ENCODE measurements around the gene CPA1.

Gene CPA1

DNA sequence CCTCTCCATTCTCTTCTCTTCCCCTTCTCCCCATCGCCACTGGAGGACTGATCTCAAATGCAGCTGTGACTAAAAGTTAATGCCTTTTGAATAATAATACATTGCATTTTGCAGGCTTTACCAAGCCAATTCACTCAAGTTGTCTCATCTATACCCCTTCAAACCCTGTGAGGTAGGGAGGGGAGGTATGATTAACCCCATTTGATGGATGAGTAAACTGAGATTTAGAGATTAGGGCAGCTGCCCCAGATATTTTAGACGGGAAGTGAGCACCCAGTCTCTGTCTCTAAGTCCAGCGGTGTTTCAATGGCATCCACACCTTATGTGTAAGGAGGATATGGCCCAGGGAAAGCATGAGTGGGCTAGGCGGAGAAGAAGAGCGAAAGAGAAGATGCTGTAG, 34.6 kb upstream of the CPA1 start:
- no peaks in the 10 kb centered on the region for H3K36me3 ChIP-seq (ENCODE audit: control insufficient read depth in 1 of 2, insufficient read depth in 2 of 2, low read length in 2 of 2)
- H3K9me3 ChIP-seq (ENCODE audit: control insufficient read depth in 1 of 2, low read length in 2 of 2): no peaks in the 10 kb centered on the region
- H3K27ac ChIP-seq (ENCODE audit: low read length): no peak overlapping the region
- no peak overlapping the region for H3K4me3 ChIP-seq (ENCODE audit: low read depth in 1 of 2, low read length in 2 of 2)
- H3K4me1 ChIP-seq (ENCODE audit: control insufficient read depth in 1 of 2, insufficient read depth in 2 of 2, low read length in 2 of 2): no peaks in the 10 kb centered on the region
- no peaks in the 10 kb centered on the region for H3K27me3 ChIP-seq (ENCODE audit: low read depth, low read length)

DNA sequence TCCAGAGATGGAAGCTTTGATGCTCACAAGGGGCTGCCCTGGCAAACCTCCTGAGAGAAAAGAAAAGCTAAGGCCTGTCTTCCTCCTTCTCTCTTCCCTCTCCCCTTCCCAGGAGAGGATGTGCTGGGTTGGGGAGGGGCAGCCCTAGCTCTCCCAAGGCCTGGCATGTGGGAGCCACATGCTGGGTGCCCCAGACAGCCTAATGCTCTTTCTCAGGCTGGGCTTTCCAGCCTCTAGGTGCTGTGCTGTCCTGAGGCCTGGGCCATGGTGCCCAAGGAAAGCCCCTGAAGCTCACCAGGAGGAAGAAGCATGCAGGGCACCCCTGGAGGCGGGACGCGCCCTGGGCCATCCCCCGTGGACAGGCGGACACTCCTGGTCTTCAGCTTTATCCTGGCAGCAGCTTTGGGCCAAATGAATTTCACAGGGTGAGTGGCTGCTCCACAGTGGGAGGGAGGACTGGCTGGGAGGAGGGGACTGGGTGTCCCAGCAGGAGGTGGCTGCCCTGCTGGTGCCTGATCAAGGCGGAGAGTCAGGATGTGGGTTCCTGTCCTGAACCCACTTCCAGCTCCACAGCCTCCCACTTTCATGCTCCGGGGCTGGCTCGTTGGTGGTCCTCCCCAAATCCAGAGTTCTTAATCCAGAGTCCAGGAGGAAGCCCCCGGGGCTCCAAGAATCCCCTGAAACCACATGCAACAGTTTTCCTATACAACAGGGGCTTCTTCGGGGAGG, 34.0 kb upstream of the CPA1 start:
- H3K27ac ChIP-seq (ENCODE audit: low read length): no peak overlapping the region
- no peaks in the 10 kb centered on the region for H3K9me3 ChIP-seq (ENCODE audit: control insufficient read depth in 1 of 2, low read length in 2 of 2)
- no peak overlapping the region for H3K4me3 ChIP-seq (ENCODE audit: low read depth in 1 of 2, low read length in 2 of 2)
- H3K36me3 ChIP-seq (ENCODE audit: control insufficient read depth in 1 of 2, insufficient read depth in 2 of 2, low read length in 2 of 2): no peaks in the 10 kb centered on the region
- H3K4me1 ChIP-seq (ENCODE audit: control insufficient read depth in 1 of 2, insufficient read depth in 2 of 2, low read length in 2 of 2): peaks cover 0 to 1% of the 10 kb centered on the region in 2 donors
- no peaks in the 10 kb centered on the region for H3K27me3 ChIP-seq (ENCODE audit: low read depth, low read length)

DNA sequence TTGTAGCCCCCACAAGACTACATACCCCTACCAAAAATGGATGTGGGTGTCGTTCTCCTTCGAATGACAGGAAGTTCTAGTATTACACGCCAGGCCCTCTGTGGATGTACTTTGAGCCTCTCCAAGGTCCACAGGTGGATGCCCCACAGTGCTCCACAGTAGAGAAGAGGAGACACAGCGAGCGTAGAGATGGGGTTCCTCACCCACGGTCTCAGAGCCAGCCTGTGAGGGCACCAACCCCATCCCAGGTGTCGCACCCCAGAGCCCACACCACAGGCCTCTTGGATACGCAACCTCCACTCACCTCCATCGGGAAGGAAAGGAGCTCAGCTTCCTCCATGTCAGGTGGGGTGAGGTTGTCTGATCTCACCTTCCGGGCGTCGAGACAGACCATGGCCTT, 33.4 kb upstream of the CPA1 start:
- Histone ChIP-seq H3K36me3 (ENCODE audit: control insufficient read depth in 1 of 2, insufficient read depth in 2 of 2, low read length in 2 of 2) (no peaks in the 10 kb centered on the region), H3K9me3 (ENCODE audit: control insufficient read depth in 1 of 2, low read length in 2 of 2) (no peaks in the 10 kb centered on the region), H3K4me1 (ENCODE audit: control insufficient read depth in 1 of 2, insufficient read depth in 2 of 2, low read length in 2 of 2) (peaks cover 0 to 4% of the 10 kb centered on the region in 2 donors), H3K4me3 (ENCODE audit: low read depth in 1 of 2, low read length in 2 of 2) (no peak overlapping the region), H3K27ac (ENCODE audit: low read length) (no peak overlapping the region), H3K27me3 (ENCODE audit: low read depth, low read length) (no peaks in the 10 kb centered on the region)

DNA sequence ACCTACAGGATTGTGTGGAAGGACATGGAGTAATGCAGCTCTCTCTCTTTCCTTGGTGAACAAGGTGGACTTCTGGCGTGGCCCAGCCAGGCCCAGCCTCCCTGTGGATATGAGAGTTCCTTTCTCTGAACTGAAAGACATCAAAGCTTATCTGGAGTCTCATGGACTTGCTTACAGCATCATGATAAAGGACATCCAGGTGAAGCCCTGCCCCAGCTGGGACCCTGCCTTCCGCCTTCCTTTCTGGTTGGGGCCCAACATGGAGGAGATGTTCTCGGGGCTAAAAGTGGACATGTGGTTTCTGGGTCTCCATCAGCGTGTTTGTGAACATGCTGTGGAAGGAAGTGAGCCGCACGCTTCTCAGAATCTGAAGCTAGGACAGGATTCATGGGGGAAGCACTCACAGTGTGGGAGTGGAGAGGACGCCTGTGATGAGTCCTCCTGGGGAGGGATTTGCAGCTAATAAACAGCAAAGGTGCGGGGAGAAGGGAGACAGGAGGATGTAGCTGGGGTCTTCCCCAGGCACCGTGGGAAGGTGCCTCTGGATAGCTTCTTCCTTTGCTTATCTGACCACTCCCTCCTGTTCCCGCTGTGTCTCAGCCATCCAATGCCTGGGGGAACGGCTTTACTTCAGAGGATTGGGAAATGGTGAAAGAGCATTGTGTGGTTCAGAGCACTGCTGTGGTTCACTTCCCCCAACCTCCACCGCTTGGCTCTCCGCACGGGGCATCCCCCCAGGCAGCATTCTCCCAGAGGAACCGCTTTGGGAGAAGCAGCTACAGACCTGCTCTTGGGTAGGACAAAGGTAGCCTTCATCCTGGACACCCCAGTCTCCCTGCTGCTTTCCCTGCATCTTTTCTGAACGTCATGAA, 30.1 kb upstream of the CPA1 start:
- H3K4me3 ChIP-seq (ENCODE audit: low read depth in 1 of 2, low read length in 2 of 2): no peak overlapping the region
- H3K27me3 ChIP-seq (ENCODE audit: low read depth, low read length): no peaks in the 10 kb centered on the region
- H3K27ac ChIP-seq (ENCODE audit: low read length): no peak overlapping the region

DNA sequence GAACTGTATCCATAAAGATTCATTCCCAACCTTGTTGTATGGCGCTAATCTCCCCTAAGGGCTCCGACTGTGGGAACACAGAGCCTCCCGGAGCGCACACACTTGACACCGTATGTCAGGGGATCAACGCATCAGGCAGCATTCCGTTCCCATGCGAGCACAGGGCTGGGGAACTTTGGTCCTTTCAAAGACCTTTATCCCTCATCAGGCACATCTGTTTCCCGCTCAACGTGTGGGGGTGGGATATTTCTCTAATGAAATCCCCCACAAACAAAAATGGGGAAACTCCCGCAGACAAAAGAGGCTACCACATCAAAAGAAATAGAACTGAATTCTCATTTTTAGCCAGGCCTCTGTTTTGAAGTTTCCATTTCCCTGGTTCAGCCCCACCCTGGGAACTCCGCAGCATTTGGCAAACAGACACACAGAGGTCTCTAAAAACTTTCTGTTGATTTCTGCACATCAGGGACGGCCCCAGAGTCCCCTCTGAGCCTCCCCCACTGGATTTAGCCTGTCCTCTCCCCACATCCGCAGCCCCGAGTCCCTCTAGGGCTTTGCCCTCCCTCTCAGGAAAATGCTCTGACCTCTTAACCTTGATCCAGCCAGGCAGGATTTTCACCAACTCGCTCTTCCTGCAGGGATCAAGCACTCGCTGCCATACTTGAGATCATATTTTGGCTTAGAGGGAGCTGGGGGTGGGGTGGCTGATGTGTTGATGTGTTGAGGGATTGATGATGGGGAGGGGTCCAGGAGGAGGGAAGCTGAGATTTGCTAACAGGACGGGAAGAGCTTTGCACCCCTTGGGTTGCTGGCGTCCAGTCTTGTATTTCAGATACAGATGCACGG, 29.1 kb upstream of the CPA1 start:
- no peak overlapping the region for H3K4me3 ChIP-seq (ENCODE audit: low read depth in 1 of 2, low read length in 2 of 2)
- H3K27me3 ChIP-seq (ENCODE audit: low read depth, low read length): no peaks in the 10 kb centered on the region
- peaks cover 0 to 10% of the 10 kb centered on the region in 2 donors for H3K4me1 ChIP-seq (ENCODE audit: control insufficient read depth in 1 of 2, insufficient read depth in 2 of 2, low read length in 2 of 2)

More for the DNA sequence above, 30.1 kb upstream of the CPA1 start:
- Histone ChIP-seq H3K4me1 (ENCODE audit: control insufficient read depth in 1 of 2, insufficient read depth in 2 of 2, low read length in 2 of 2) (peaks cover 0 to 10% of the 10 kb centered on the region in 2 donors), H3K9me3 (ENCODE audit: control insufficient read depth in 1 of 2, low read length in 2 of 2) (no peaks in the 10 kb centered on the region), H3K36me3 (ENCODE audit: control insufficient read depth in 1 of 2, insufficient read depth in 2 of 2, low read length in 2 of 2) (no peaks in the 10 kb centered on the region)

DNA sequence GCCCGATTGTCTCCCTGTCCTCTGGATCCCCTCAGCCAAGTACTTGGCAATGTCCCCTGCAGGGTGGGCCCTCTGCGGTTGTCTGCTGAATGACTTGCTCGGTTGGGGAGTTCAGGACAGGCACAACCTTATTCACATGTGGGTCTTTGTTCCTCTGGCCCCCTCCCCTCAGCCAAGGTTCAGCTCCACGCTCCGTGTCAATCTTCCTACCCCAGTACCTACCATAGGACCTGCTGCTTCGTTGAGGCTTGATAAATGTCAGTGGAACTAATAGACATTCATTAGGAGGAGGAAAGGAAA, 28.6 kb upstream of the CPA1 start:
- H3K9me3 ChIP-seq (ENCODE audit: control insufficient read depth in 1 of 2, low read length in 2 of 2): no peaks in the 10 kb centered on the region
- no peak overlapping the region for H3K4me3 ChIP-seq (ENCODE audit: low read depth in 1 of 2, low read length in 2 of 2)
- no peak overlapping the region for H3K27ac ChIP-seq (ENCODE audit: low read length)
- no peaks in the 10 kb centered on the region for H3K27me3 ChIP-seq (ENCODE audit: low read depth, low read length)
- peaks cover 0 to 14% of the 10 kb centered on the region in 2 donors for H3K4me1 ChIP-seq (ENCODE audit: control insufficient read depth in 1 of 2, insufficient read depth in 2 of 2, low read length in 2 of 2)
- no peaks in the 10 kb centered on the region for H3K36me3 ChIP-seq (ENCODE audit: control insufficient read depth in 1 of 2, insufficient read depth in 2 of 2, low read length in 2 of 2)

More for the DNA sequence above, 29.1 kb upstream of the CPA1 start:
- H3K36me3 ChIP-seq (ENCODE audit: control insufficient read depth in 1 of 2, insufficient read depth in 2 of 2, low read length in 2 of 2): no peaks in the 10 kb centered on the region
- H3K27ac ChIP-seq (ENCODE audit: low read length): no peak overlapping the region
- H3K9me3 ChIP-seq (ENCODE audit: control insufficient read depth in 1 of 2, low read length in 2 of 2): no peaks in the 10 kb centered on the region

DNA sequence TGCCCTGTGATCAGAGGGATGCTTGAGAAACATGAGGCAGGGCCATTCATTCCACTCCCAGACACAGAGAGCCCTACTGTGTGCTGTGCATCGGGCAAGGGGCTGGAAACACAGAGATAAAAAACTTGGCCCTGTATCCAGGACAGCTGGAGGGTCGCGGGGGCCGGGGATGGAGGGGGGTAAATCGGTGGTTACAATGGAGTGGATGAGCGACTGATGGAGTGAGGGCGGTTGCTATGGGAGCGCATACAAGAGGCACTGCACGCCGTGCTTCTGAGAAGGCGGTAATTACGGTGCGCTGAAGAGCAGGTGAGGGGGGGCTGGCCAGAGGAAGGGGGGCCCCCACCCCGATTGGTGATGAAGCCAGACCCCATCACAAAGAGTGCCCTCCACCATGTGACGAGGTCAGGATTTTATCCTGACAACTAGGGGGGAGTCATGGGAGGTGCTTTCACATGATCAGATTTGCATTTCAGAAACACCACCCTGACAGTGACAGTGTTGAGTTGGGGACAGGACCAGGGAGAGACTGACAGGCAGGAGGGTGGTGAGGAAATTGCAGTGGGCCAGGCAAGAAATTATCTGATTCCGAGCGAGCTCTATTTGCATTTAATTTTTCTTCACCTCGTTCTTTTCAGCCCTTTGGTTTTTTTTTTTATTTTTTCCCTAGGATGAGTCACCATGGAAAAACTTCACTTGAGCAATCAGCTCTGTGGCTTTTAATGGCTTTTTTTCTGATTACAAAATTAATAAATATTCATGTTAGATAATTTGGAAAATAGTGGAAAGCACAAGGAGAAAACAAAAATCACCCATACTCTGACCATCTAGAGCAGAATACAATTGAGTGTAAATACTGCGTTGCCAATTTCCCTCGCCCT, 27.9 kb upstream of the CPA1 start:
- Histone ChIP-seq H3K4me1 (ENCODE audit: control insufficient read depth in 1 of 2, insufficient read depth in 2 of 2, low read length in 2 of 2) (peaks cover 0 to 17% of the 10 kb centered on the region in 2 donors), H3K27me3 (ENCODE audit: low read depth, low read length) (no peaks in the 10 kb centered on the region), H3K36me3 (ENCODE audit: control insufficient read depth in 1 of 2, insufficient read depth in 2 of 2, low read length in 2 of 2) (no peaks in the 10 kb centered on the region), H3K4me3 (ENCODE audit: low read depth in 1 of 2, low read length in 2 of 2) (no peak overlapping the region), H3K9me3 (ENCODE audit: control insufficient read depth in 1 of 2, low read length in 2 of 2) (no peaks in the 10 kb centered on the region), H3K27ac (ENCODE audit: low read length) (peak overlapping the region; percentile 58)

DNA sequence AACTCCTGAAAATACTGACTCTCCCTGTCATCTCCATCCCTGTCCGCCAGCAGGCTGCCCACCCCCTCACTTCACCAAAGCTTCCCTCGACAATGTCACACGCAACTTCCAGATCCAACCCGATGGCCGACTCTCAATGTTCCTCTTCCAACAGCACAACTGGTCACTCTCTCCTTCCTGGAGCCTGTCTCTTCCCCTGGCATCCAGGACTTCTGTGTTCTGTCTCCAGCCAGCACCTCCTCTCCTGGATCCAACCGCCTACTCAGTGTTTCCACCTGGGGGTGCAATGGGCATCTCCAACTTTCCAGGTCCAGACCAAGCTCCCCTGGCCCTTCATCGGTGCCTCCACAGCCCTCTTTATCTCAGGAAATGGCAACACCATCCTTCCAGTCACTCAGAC, 27.1 kb upstream of the CPA1 start:
- Histone ChIP-seq H3K36me3 (ENCODE audit: control insufficient read depth in 1 of 2, insufficient read depth in 2 of 2, low read length in 2 of 2) (no peaks in the 10 kb centered on the region), H3K9me3 (ENCODE audit: control insufficient read depth in 1 of 2, low read length in 2 of 2) (no peaks in the 10 kb centered on the region), H3K27me3 (ENCODE audit: low read depth, low read length) (no peaks in the 10 kb centered on the region), H3K4me1 (ENCODE audit: control insufficient read depth in 1 of 2, insufficient read depth in 2 of 2, low read length in 2 of 2) (peaks cover 0 to 17% of the 10 kb centered on the region in 2 donors), H3K4me3 (ENCODE audit: low read depth in 1 of 2, low read length in 2 of 2) (no peak overlapping the region), H3K27ac (ENCODE audit: low read length) (peak overlapping the region; percentile 58)

DNA sequence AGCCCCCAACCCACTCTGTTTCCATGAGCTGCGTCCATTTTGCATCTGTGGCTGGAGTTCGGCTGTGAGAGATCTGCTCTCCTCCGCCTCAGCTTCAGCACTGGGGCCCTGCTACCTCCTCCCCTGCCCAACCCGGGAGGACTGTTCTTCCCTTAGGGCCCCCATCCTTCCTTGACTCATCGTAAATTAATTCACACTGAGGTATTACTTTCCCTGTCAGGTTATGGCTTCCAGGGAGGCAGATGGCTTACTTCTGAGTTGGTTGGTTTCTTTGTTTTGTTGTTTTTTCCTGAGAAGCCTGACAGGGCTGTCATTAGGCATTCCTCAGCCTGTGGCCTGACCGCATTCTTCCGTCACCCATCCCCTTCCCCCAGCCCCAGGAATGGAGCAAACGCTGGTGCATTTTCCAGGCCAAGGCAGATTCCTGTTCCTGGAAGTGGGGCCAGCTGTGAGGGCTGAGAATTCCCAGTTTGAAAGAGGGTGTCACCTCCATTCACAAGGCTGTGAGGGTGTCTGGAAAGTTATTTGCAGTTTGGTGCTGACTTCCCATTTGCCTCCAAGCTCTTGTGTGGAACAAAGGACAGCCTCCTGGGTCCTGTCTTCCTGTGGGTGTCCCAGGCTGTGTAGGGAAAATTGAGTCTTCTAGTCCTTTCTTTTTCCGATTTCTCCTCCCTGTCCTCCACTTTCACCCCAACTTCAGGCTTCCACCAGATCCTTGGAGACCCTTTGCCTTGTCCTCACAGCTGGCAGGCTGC, 24.0 kb upstream of the CPA1 start:
- H3K27me3 ChIP-seq (ENCODE audit: low read depth, low read length): no peaks in the 10 kb centered on the region
- H3K27ac ChIP-seq (ENCODE audit: low read length): peak overlapping the region; percentile 56
- no peaks in the 10 kb centered on the region for H3K36me3 ChIP-seq (ENCODE audit: control insufficient read depth in 1 of 2, insufficient read depth in 2 of 2, low read length in 2 of 2)
- H3K4me3 ChIP-seq (ENCODE audit: low read depth in 1 of 2, low read length in 2 of 2): peak overlapping the region in 1 of 2 donors; percentile 9
- peaks cover 0 to 16% of the 10 kb centered on the region in 2 donors for H3K4me1 ChIP-seq (ENCODE audit: control insufficient read depth in 1 of 2, insufficient read depth in 2 of 2, low read length in 2 of 2)
- peaks cover 0 to 2% of the 10 kb centered on the region in 2 donors for H3K9me3 ChIP-seq (ENCODE audit: control insufficient read depth in 1 of 2, low read length in 2 of 2)

Measured in muscle layer of duodenum (tissue), 2 donors.